Ovary (tissue), 9 donors: ENCODE results near the gene SLC13A2. TPM values are rescaled to one million over a fixed set of nuclear protein-coding genes. Genes with fewer than 3 reads are reported as not detected.

Experiments
- DNase-seq, 5 donors: peaks; one replicate each; pipeline ENCODE4 v3.0.0-alpha.2; 2019 to 2020
- H3K27ac ChIP-seq, 2 donors: fragments of 200-600 bp; one replicate each; pipeline versions ENCODE4 v1.5.1 to v1.8.0; 2019 to 2022
- H3K27me3 ChIP-seq: fragments of 200-600 bp; one replicate; pipeline ENCODE4 v1.8.0; 2022
- H3K36me3 ChIP-seq: fragments of 200-600 bp; sonication (generic); one replicate; pipeline ENCODE4 v1.5.1; 2019
- H3K4me1 ChIP-seq: one replicate; pipeline ENCODE4 v1.8.1; 2013; ENCODE audit warnings: mild to moderate bottlenecking, moderate library complexity; ENCODE audit not compliant: insufficient read depth
- H3K4me3 ChIP-seq: fragments of 200-600 bp; sonication (generic); one replicate; pipeline ENCODE4 v1.5.1; 2017
- H3K9me3 ChIP-seq, 2 donors: fragments of 200-600 bp in 1 of 2; sonication (generic) in 1 of 2; one replicate each; pipeline versions ENCODE4 v1.5.1 to v1.8.1; 2013 to 2019; ENCODE audit warnings: mild to moderate bottlenecking in 1 of 2, moderate library complexity in 1 of 2
- CTCF ChIP-seq, 3 donors: fragments of 450-650 bp in 2 of 3; fragments of 200-600 bp in 1 of 3; IDR thresholded peaks; one replicate each; pipeline versions ENCODE4 v1.5.1 to v1.8.0; 2016 to 2022; ENCODE audit warnings: antibody characterized with exemption in 3 of 3, mild to moderate bottlenecking in 1 of 3
- EP300 ChIP-seq: sonication (generic); formaldehyde crosslinking; IDR thresholded peaks from one replicate; pipeline ENCODE4 v1.6.1; 2017; ENCODE audit warnings: antibody characterized with exemption
- POLR2A ChIP-seq: fragments of 450-650 bp; IDR thresholded peaks from one replicate; pipeline ENCODE4 v1.6.1; 2017; ENCODE audit warnings: antibody characterized with exemption, mild to moderate bottlenecking, moderate library complexity
- WGBS, 3 donors: extraction: QIAGEN DNeasy Blood & Tissue Kit in 1 of 3; methylation state at CpG; one replicate each; pipeline versions ENCODE4 v1.1.5 to v1.1.7; 2013 to 2017; 5-methylcytosine and 5-hydroxymethylcytosine counted together
- intact Hi-C, 4 donors: fragments of 100-400 bp; cut with DNase I; formaldehyde crosslinking; loops; one replicate each; pipeline versions ENCODE4 v1.11.0 to v1.15.1; 2022 to 2023
- polyA plus RNA-seq, 2 donors: library from polyadenylated mRNA; stranded (reverse); fragments of 200-250 nt in 1 of 2; fragments of 350-450 nt in 1 of 2; fragmentation: Illumina TruSeq in 1 of 2; extraction: RNeasy Lipid Tissue Mini Kit (QIAGEN cat#74804) in 1 of 2; gene quantifications; one replicate each; pipeline ENCODE4 v1.2.3, GENCODE V29; 2013 to 2014
- total RNA-seq, 7 donors: library from RNA; depleted of rRNA in 2 of 7; stranded (reverse); fragments of >200 nt in 2 of 7; fragmentation: NEBNext Ultra II Directional in 3 of 7; extraction: Animal tissue kit (Norgen Biotek cat#: 25700) in 3 of 7; gene quantifications; one replicate each; pipeline versions ENCODE4 v1.1.0 to v1.2.4, GENCODE V29; 2016 to 2023
- donor health status: DM: no; HTN: no; CAD: no; lungs with moderate emphysema.
- donor health status: DM: no; HTN: no; CAD: no.
- donor health status: Bipolar disorder and iron deficiency.
- donor health status: DM: yes; HTN: yes; CAD: no.
- donor health status: DM: no; HTN: no; CAD: no.
- donor health status: DM: yes; HTN: yes; CAD: no.

Gene SLC13A2
- total and polyA plus RNA-seq, 9 donors = 0.95 TPM; not detected in 8

GRCh38 chr17:28528327-28529012, 55.0 kb downstream of the SLC13A2 start:
- Histone ChIP-seq H3K27me3 (no peaks in the 10 kb centered on the region), H3K4me3 (no peak overlapping the region), H3K4me1 (no peaks in the 10 kb centered on the region), H3K36me3 (no peaks in the 10 kb centered on the region), H3K9me3 (no peaks in the 10 kb centered on the region), H3K27ac (no peak overlapping the region)
- 61 to 79% (median 68%) methylated on average over 9 of the region's 9 CpGs for WGBS, 3 donors
- no peak for TF ChIP-seq CTCF (IDR thresholded peaks at IDR 0.05)
- no peak for TF ChIP-seq EP300
- TF ChIP-seq POLR2A = no peak
- DNase-seq = no peak
- intact Hi-C loops = no loop called here

- WGBS, 3 donors = 86 to 91% (median 88%) methylated on average over 3 of the region's 3 CpGs
Measured at GRCh38 chr17:28529013-28529400, 55.6 kb downstream of the SLC13A2 start.

GRCh38 chr17:28530250-28530649, 56.8 kb downstream of the SLC13A2 start:
- 70 to 76% (median 74%) methylated on average over 4 of the region's 4 CpGs for WGBS, 3 donors
- no peak for DNase-seq
- intact Hi-C loops = no loop called here
- no peak for TF ChIP-seq POLR2A
- no peak for TF ChIP-seq EP300
- no peak for TF ChIP-seq CTCF (IDR thresholded peaks at IDR 0.05)
- Histone ChIP-seq H3K4me1 (no peaks in the 10 kb centered on the region), H3K27me3 (no peaks in the 10 kb centered on the region), H3K9me3 (no peaks in the 10 kb centered on the region), H3K27ac (no peak overlapping the region), H3K36me3 (no peaks in the 10 kb centered on the region), H3K4me3 (no peak overlapping the region)

More at GRCh38 chr17:28529013-28529400, 55.6 kb downstream of the SLC13A2 start:
- DNase-seq = no peak
- Histone ChIP-seq H3K27me3 (no peaks in the 10 kb centered on the region), H3K27ac (no peak overlapping the region), H3K4me1 (no peaks in the 10 kb centered on the region), H3K9me3 (no peaks in the 10 kb centered on the region), H3K36me3 (no peaks in the 10 kb centered on the region), H3K4me3 (no peak overlapping the region)
- TF ChIP-seq EP300 (no peak), POLR2A (no peak), CTCF (IDR thresholded peaks at IDR 0.05) (no peak)
- intact Hi-C loops = no loop called here

GRCh38 chr17:28530926-28531325, 57.5 kb downstream of the SLC13A2 start:
- Histone ChIP-seq H3K27ac (no peak overlapping the region), H3K36me3 (no peaks in the 10 kb centered on the region), H3K27me3 (no peaks in the 10 kb centered on the region), H3K4me3 (no peak overlapping the region), H3K4me1 (no peaks in the 10 kb centered on the region), H3K9me3 (no peaks in the 10 kb centered on the region)
- WGBS, 3 donors = 65 to 77% (median 68%) methylated on average over 7 of the region's 7 CpGs
- intact Hi-C loops = no loop called here
- DNase-seq = no peak
- no peak for TF ChIP-seq CTCF (IDR thresholded peaks at IDR 0.05)
- TF ChIP-seq POLR2A = no peak
- TF ChIP-seq EP300 = no peak
